T-helper 2 cell treated with Interferon-gamma antibody and Interleukin-4, amounts not matched to agents 100 ng/mL and 5 ng/mL, for 36 hours (primary cell): ENCODE measurements around the gene ASB2. TPM values are rescaled to one million over a fixed set of nuclear protein-coding genes. Genes with fewer than 3 reads are reported as not detected.

Experiments used
- intact Hi-C: fragments of 100-400 bp; cut with micrococcal nuclease; formaldehyde crosslinking; loops from one replicate; pipeline ENCODE4 v1.15.1; 2023
- total RNA-seq: library from RNA; stranded (reverse); gene quantifications from 2 replicates; pipeline ENCODE4 v1.2.3, GENCODE V29; 2022

ASB2 gene
- total RNA-seq, 1 donor from 2014 or later: 55.8 TPM

- intact Hi-C loops: no loop called here
These were observed 91.4 kb downstream of the ASB2 start for GRCh38 chr14:93884950-93885349.

Other genes with a start within 250 kb of the ASB2 start
- not detected in 2 replicates for gene PRIMA1, start 188.1 kb downstream of the ASB2 start, total RNA-seq
- not detected in 2 replicates for gene FAM181A, start 49.2 kb downstream of the ASB2 start, total RNA-seq
- not detected in 2 replicates for gene CCDC197, start 20.7 kb upstream of the ASB2 start, total RNA-seq
- gene OTUB2, start 49.8 kb upstream of the ASB2 start, total RNA-seq: 3.0 and 3.2 TPM in 2 replicates
- gene DDX24, start 104.6 kb upstream of the ASB2 start, total RNA-seq: 187 and 192 TPM in 2 replicates
- gene IFI27L1, start 104.7 kb upstream of the ASB2 start, total RNA-seq: 41.2 and 46.0 TPM in 2 replicates
- 8.5 and 13.6 TPM in 2 replicates for gene IFI27, start 134.2 kb upstream of the ASB2 start, total RNA-seq
- 67.6 and 68.6 TPM in 2 replicates for gene IFI27L2, start 153.0 kb upstream of the ASB2 start, total RNA-seq
- gene PPP4R4, start 197.8 kb upstream of the ASB2 start, total RNA-seq: 0.64 and 1.1 TPM in 2 replicates